Tibial artery (tissue), 4 donors: ENCODE measurements around the gene IKZF3.
"Not testable (repeated sequence)": the region's sequence is repeated elsewhere in the genome, so short reads cannot be mapped to it uniquely, and the experiment has no call there.

Source experiments
- DNase-seq, 2 donors: peaks; one replicate each; pipeline ENCODE4 v3.0.0-alpha.2; 2019
- H3K27ac ChIP-seq, 2 donors: fragments of 200-600 bp; sonication (generic) in 1 of 2; 1 replicate in 1 of 2; 2 replicates in 1 of 2; pipeline ENCODE4 v1.5.1; 2018 to 2019; ENCODE audit warnings: mild to moderate bottlenecking in 1 of 2
- H3K27me3 ChIP-seq, 2 donors: fragments of 200-600 bp; sonication (generic) in 1 of 2; one replicate each; pipeline versions ENCODE4 v1.5.1 to v1.6.0; 2016 to 2019
- H3K36me3 ChIP-seq, 3 donors: fragments of 200-600 bp; sonication (generic) in 2 of 3; one replicate each; pipeline ENCODE4 v1.5.1; 2016 to 2019; ENCODE audit warnings: mild to moderate bottlenecking in 2 of 3
- H3K4me1 ChIP-seq, 4 donors: fragments of 200-600 bp; sonication (generic) in 2 of 4; 1 replicate in 3 of 4; 2 replicates in 1 of 4; pipeline ENCODE4 v1.5.1; 2016 to 2019
- H3K4me3 ChIP-seq, 2 donors: fragments of 200-600 bp; sonication (generic) in 1 of 2; 1 replicate in 1 of 2; 2 replicates in 1 of 2; pipeline ENCODE4 v1.5.1; 2018 to 2019; ENCODE audit warnings: mild to moderate bottlenecking in 2 of 2
- H3K9me3 ChIP-seq, 3 donors: fragments of 200-600 bp; sonication (generic) in 1 of 3; one replicate each; pipeline ENCODE4 v1.5.1; 2016 to 2019
- intact Hi-C: fragments of 100-400 bp; cut with DNase I; formaldehyde crosslinking; loops from one replicate; pipeline ENCODE4 v1.15.0; 2023; ENCODE audit warnings: low total_unique reads
- TF ChIP-seq, protein P1 (sequence below), 2 experiments: fragments of 200-600 bp in 1 of 2; fragments of 450-650 bp in 1 of 2; IDR thresholded peaks; one replicate each; pipeline ENCODE4 v1.5.1; 2017 to 2019; ENCODE audit warnings: antibody characterized with exemption in 2 of 2, mild to moderate bottlenecking in 1 of 2, moderate library complexity in 1 of 2

The IKZF3 gene

GRCh38 chr17:39898088-39898487, 34.0 kb upstream of the IKZF3 start:
- Histone ChIP-seq H3K27me3 (peaks cover 0 to 3% of the 10 kb centered on the region in 2 donors), H3K9me3 (no peaks in the 10 kb centered on the region), H3K27ac (no peak overlapping the region), H3K4me1 (no peaks in the 10 kb centered on the region), H3K36me3 (no peaks in the 10 kb centered on the region), H3K4me3 (no peak overlapping the region)
- intact Hi-C loops = no loop called here
- TF ChIP-seq, protein P1, sequence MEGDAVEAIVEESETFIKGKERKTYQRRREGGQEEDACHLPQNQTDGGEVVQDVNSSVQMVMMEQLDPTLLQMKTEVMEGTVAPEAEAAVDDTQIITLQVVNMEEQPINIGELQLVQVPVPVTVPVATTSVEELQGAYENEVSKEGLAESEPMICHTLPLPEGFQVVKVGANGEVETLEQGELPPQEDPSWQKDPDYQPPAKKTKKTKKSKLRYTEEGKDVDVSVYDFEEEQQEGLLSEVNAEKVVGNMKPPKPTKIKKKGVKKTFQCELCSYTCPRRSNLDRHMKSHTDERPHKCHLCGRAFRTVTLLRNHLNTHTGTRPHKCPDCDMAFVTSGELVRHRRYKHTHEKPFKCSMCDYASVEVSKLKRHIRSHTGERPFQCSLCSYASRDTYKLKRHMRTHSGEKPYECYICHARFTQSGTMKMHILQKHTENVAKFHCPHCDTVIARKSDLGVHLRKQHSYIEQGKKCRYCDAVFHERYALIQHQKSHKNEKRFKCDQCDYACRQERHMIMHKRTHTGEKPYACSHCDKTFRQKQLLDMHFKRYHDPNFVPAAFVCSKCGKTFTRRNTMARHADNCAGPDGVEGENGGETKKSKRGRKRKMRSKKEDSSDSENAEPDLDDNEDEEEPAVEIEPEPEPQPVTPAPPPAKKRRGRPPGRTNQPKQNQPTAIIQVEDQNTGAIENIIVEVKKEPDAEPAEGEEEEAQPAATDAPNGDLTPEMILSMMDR (IDR thresholded peaks at IDR 0.05) = no peak
- DNase-seq = no peak

GRCh38 chr17:39894681-39895376, 30.7 kb upstream of the IKZF3 start:
- TF ChIP-seq, protein P1 (IDR thresholded peaks at IDR 0.05) = no peak
- no peak for DNase-seq
- no peak overlapping the region for H3K4me3 ChIP-seq
- peaks cover 0 to 24% of the 10 kb centered on the region in 2 donors for H3K27me3 ChIP-seq
- no peaks in the 10 kb centered on the region for H3K36me3 ChIP-seq
- H3K27ac ChIP-seq = no peak overlapping the region
- H3K9me3 ChIP-seq = no peaks in the 10 kb centered on the region
- no peaks in the 10 kb centered on the region for H3K4me1 ChIP-seq
- intact Hi-C loops = no loop called here

DNA sequence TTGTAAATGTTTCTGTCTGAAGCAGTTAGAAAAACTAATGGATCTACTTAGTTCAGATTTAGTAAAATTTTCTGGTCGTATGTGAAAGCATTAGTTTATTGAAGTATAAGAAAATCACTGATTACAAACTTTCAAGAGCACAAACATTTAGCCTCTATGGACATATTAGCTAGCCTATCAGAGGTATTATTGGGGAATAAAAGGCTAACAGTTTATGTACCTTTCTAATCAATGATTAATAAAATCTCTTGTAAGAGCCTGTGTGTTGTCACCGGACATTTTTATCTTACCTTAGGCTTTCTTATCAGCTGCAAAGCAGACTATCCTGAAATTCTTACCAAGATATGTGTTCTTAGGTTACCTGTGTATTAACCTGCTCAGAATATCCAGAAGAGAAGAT, 25.1 kb upstream of the IKZF3 start:
- Histone ChIP-seq H3K4me1 (no peaks in the 10 kb centered on the region), H3K36me3 (no peaks in the 10 kb centered on the region), H3K27me3 (peaks cover 0 to 44% of the 10 kb centered on the region in 2 donors), H3K4me3 (no peak overlapping the region), H3K9me3 (no peaks in the 10 kb centered on the region), H3K27ac (no peak overlapping the region)
- TF ChIP-seq, protein P1 (IDR thresholded peaks at IDR 0.05) = no peak
- intact Hi-C loops = no loop called here
- no peak for DNase-seq

DNA sequence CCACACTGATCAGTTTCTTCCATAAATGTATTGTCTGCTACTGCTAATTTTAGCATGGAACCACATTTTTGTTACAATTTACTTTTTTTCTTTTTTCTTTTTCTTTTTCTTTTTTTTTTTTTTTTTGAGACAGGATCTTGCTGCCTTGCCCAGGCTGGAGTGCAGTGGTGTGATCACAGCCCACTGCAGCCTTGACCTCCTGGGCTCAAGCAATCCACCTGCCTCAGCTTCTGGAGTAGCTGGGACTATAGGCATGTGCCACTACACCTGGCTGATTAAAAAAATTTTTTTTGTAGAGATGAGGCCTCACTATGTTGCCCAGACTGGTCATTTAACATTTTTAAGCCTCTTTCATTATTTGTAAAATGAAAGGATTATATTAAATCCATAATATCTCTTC, 23.0 kb upstream of the IKZF3 start:
- DNase-seq = no peak
- TF ChIP-seq, protein P1 (IDR thresholded peaks at IDR 0.05) = no peak
- H3K36me3 ChIP-seq = no peaks in the 10 kb centered on the region
- no peak overlapping the region for H3K4me3 ChIP-seq
- no peaks in the 10 kb centered on the region for H3K4me1 ChIP-seq
- no peak overlapping the region for H3K27ac ChIP-seq
- peaks cover 0 to 46% of the 10 kb centered on the region in 2 donors for H3K27me3 ChIP-seq
- intact Hi-C loops = no loop called here
- no peaks in the 10 kb centered on the region for H3K9me3 ChIP-seq

DNA sequence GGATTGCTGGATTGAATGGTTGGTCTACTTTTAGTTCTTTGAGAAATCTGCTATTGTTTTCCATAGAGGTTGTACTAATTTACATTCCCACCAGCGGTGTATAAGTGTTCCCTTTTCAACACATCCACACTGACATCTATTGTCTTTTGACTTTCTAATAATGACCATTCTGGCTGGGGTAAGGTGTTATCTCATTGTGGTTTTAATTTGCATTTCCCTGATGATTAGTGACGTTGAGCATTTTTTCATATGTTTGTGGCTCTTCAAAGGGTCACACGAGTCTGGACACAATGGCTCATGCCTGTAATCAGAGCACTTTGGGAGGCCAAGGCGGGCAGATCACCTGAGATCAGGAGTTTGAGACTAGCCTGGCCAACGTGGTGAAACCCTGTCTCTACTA, 22.0 kb upstream of the IKZF3 start:
- H3K4me1 ChIP-seq, H3K27ac ChIP-seq, intact Hi-C loops, H3K9me3 ChIP-seq, H3K36me3 ChIP-seq, H3K4me3 ChIP-seq, DNase-seq: not testable (repeated sequence)
- H3K27me3 ChIP-seq = peaks cover 0 to 38% of the 10 kb centered on the region in 2 donors

- Histone ChIP-seq H3K36me3 (no peaks in the 10 kb centered on the region), H3K4me1 (no peaks in the 10 kb centered on the region), H3K27ac (no peak overlapping the region), H3K4me3 (no peak overlapping the region), H3K9me3 (peaks cover 0 to 7% (median 6%) of the 10 kb centered on the region in 3 donors), H3K27me3 (peaks cover 0 to 40% of the 10 kb centered on the region in 2 donors)
- TF ChIP-seq, protein P1 (IDR thresholded peaks at IDR 0.05) = peak; percentile 35 to 41
- DNase-seq = no peak
- intact Hi-C loops = no loop called here
Measured at GRCh38 chr17:39872751-39873150, 8.6 kb upstream of the IKZF3 start.
